ENCODE measurements around the gene FANK1.
"Not testable (repeated sequence)": the region's sequence is repeated elsewhere in the genome, so short reads cannot be mapped to it uniquely, and the experiment has no call there.

FANK1 gene

GRCh38 chr10:125889441-125889840 is 6.9 kb upstream of the FANK1 start:
- not testable (repeated sequence) for FAIRE-seq

DNA sequence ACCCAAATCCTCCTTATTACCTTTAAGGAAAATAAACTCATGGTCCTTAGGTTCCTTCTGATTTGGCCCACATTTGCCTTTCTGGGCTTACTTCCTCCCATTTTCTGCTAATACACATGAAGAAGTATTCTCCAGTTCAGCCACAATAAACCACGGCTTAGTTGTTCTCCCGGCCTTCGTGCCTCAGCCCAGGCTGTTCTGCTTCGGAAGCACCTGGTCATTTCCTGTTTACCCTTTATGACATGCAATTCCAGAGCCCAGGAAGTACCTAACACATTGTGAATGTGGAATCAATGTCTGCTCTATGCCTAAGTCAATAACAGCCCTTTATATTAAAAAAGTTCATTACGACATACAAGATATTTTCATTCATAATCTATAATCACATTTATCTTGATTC is 4.0 kb upstream of the FANK1 start:
- FAIRE-seq, result not testable (repeated sequence)

- FAIRE-seq, result not testable (repeated sequence)
These were observed 2.2 kb upstream of the FANK1 start for GRCh38 chr10:125894176-125894575.

DNA sequence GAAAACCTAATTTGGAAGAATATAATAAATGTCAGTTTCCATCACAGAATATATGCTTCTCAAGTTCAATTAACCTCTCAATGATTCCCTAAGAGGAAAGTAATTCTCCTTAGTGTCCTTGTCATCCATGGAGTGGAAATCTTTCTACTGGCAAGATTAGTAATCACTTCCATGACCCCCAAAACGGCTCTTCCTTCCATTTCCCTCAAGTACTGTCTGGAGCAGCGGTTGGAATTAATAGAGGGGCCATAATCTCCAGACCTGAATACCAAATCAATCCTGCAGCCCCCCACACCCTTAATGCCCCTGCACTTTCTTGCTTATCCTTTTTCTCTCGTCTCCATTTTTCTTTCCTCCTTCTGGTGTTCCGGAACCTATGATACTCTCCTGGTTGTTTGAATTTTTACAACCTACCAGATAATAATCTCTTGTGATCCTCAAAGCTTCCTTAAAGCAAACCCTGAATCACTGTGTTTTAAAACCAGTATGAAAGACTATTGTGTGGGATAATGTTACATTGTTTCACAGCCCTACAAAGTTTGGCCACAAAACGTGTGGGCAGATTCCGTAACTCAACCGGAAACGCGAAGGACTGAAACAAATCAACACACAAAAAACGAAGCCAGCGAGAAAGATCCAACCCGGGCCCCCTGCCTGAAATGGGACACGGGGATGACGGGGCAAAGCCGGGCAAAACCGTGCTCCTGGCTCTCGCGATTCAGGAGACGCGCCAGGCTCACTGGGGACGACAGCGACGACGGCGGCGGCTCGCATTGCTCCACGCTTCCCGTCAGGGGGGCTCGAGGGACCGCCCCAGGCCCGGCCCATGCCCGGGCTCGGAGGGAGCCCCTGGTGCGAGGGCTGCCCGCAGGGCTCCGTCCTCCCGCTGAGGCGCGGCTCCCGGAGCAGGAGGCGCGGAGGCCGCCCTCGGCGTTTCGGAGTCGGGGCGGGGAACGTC is 955 bp upstream of the FANK1 start:
- FAIRE-seq, result not testable (repeated sequence)

- not testable (repeated sequence) for FAIRE-seq
These were observed 953 bp downstream of the FANK1 start for GRCh38 chr10:125897317-125897716.

DNA sequence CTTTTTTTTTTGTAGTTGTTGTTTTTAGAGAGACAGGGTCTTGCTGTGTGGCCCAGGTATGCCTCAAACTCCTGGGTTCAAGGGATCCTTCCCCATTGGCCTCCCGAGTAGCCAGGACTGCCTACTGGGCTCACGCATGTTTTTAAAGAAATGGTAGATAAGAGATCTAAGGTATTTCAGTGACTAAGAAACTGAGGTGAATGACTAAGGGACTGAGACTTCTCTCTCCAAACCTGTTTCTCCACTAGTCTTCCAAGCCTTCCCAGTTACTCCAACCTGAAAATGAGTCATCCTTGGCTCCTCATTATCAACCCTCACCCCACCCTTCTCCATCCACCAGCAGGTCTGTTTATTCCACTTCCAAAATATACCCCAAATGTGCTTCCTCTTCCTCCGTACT is 4.6 kb downstream of the FANK1 start:
- not testable (repeated sequence) for FAIRE-seq

DNA sequence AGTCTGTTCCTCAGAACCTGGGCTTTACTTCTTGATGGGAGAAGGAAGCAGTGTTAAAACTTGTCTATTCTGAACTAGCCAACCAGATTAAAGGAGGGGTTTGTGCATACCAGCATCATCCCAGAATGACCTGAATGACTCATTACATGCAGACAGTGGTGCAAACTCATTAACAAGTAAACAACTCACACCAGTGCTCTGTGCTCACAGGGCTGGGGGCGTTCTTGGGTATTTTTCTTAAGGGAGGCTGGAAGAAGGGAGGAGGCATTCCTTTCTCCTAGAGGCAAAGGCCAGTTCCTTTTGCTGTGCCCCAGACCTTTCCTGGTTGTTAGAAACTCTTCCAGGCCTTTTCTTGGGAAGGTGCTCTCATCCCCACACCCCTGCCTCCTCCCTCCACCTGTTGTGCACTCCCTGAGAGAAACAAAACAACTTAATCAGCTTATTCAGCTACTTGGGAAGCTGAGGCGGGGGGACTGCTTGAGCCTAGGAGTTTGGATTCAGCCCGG is 6.8 kb downstream of the FANK1 start:
- not testable (repeated sequence) for FAIRE-seq

GRCh38 chr10:125905069-125905994 is 9.0 kb downstream of the FANK1 start:
- not testable (repeated sequence) for FAIRE-seq

DNA sequence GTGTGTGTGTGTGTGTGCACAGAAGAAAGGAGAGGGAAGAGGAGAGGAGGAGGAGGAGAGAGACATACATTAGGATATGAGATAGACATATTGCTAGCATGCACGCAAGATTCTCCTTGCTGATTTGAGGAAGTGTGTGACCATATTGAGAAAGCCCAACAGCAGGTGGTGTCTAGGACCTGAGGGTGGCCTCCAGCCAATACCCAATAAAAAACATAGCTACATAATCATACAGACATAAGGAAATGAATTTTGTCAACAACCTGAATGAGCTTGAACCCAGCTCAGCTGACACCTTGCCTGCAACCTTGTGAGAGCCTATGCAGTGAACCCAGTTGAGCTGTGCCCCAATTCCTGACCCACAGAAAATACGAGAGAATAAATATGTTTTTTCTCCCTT is 11.2 kb downstream of the FANK1 start:
- not testable (repeated sequence) for FAIRE-seq

- FAIRE-seq, result not testable (repeated sequence)
These were observed 12.4 kb downstream of the FANK1 start for GRCh38 chr10:125908813-125909212.

DNA sequence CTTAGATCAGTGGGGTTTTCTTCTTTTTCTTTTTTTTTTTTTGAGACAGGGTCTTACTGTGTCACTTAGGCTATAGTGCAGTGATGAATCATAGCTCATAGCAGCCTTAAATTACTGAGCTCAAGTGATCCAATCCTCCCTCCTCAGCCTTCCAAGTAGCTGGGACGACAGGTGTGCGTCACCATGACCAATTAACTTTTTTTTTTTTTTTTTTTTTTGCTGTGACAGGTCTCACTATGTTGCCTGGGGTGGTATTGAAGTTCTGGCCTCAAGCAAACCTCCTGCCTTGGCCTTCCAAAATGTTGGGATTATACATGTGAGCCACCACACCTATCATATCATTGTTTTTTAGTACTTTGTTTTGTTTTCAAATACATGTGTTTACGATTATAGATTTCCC is 13.1 kb downstream of the FANK1 start:
- FAIRE-seq, result not testable (repeated sequence)

- no peak for FAIRE-seq
These were observed 14.8 kb downstream of the FANK1 start for GRCh38 chr10:125911145-125911544.

DNA sequence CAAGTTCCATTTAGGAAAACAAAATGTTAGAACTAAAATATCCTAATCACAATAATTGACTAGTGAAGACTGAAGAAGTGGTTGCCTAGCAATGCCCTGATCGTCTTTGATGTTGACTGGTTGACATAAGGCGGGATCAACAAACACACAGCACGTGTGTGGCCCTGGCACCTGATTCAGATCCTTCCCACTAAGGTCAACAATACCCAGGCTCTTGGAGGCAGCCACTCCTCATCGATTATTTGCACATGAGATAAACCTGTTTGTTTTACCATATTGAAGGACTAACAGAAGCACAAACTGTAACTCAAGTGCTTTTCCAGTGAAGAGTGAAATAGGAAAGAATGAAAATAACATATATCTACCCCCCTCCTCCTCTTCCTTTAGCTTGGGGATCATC is 15.6 kb downstream of the FANK1 start:
- FAIRE-seq, result no peak

DNA sequence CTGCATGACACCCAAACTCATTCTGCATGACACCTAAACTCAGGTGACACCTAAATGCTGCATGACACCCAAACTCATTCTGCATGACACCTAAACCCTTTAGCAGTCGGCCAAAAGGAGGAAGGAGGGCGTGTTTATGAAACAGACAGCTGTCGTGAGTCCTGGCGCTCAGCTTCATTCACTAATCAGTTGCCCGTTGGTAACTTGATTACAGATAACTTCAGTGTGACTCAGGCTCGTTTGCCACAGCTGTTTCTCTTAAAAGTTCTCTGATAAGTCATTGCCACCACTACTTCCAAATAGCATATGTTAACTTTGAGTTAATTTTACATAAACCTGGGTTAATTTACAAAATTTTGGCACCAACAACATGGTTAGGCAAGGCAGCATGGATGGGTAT is 16.9 kb downstream of the FANK1 start:
- FAIRE-seq, result not testable (repeated sequence)

- no peak for FAIRE-seq
These were observed 20.6 kb downstream of the FANK1 start for GRCh38 chr10:125916977-125917376.

DNA sequence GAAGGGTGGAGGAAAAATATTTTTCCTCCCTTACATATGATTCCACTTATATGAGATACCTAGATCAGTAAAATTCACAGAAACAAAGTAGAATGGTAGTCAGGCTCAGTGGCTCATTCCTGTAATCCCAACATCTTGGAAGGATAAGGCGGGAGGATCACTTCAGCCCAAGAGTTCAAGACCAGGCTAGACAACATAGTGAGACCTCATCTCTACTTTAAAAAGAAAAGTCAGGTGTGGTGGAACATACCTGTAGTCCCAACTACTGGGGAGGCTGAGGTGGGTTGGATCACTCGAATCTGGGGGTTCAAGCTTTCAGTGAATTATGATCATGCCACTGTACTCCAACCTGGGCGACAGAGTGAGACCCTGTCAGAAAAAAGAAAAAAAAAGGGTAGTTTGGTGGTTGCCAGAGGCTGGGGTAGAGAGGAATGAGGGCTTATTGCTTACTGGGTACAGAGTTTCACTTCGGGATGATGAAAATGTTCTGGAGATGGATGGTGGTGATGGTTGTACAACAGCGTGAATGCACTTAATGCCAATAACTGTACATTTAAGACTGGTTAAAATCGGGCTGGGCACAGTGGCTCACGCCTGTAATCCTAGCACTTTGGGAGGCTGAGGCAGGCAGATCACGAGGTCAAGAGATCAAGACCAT is 21.5 kb downstream of the FANK1 start:
- not testable (repeated sequence) for FAIRE-seq

- peak; percentile 69 for FAIRE-seq
These were observed 25.4 kb downstream of the FANK1 start for GRCh38 chr10:125921643-125922306.

DNA sequence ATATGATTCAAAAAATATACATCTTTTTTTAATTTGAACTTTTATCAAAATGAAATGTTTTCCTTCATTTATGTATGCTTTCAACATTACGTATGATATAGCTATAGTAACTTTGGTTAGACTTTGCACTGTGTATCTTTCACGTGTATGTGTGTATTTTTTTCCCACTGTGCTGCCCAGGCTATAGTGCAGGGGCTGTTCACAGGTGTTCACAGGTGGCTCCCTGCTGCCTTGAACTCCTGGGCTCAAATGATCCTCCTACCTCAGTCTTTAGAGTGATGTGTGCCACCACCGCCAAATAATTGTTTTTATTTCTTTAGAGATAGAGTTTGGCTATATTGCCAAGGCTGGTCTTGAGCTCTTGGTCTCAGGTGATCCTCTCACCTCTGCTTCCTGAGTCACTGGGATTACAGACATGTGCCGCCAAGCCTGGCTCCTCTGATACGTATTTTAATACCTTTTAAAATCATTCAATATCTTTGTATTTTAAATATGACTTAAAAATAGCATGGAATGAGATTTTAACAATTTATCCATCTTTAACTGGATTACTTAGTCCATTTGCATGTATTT is 29.0 kb downstream of the FANK1 start:
- FAIRE-seq, result no peak

DNA sequence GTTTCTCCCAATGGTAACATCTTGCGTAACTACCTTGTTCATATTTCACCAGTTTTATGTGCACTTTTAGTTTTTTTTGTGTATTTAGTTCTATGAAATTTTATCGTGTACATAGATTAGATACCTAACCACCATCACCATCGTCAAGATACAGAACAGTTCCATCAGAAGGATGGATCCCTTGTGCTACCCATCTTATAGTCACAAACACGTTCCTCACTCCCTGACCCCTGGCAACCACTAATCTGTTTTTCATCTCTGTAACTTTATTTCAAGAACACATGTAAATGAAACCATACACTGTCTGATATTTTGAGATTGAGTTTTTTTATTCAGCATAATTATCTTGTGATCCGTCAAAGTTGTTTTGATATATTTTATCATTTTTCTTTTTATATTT is 29.9 kb downstream of the FANK1 start:
- peak; percentile 88 for FAIRE-seq

DNA sequence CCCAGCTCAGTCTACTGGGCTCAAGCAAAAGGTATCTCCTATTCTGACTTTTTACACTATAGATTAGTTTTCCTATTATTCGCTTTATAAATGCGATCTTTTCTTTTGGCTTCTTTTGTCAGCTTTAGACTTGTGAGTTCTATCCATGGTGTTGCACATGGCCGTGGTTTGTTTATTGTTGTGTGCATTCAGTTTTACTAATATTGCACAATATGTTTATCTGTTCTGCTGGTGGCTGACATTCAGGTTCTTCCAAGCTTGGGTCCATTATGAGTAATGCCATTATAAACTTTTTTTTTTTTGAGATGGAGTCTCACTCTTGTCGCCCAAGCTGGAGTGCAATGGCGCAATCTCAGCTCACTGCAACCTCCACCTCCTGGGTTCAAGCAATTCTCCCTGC is 30.9 kb downstream of the FANK1 start:
- FAIRE-seq, result not testable (repeated sequence)

GRCh38 chr10:125928928-125929585 is 32.7 kb downstream of the FANK1 start:
- FAIRE-seq, result no peak

Data from endometrium (tissue), 2 donors.